Mammary epithelial cell (primary cell): Measurements from ENCODE around the gene OAT.

ENCODE experiments used
- CTCF ChIP-seq, 2 donors: IDR thresholded peaks in 1 of 2; conservative IDR thresholded peaks in 1 of 2; 2 replicates each; pipeline ENCODE4 v1.5.1; 2011 to 2012; ENCODE audit warnings: inconsistent platforms in 2 of 2, low read length in 2 of 2, mild to moderate bottlenecking in 2 of 2, control low read depth in 1 of 2, low read depth in 1 of 2; ENCODE audit not compliant: insufficient read depth in 1 of 2; ENCODE audit errors: extremely low read depth in 1 of 2
- EZH2 ChIP-seq: IDR thresholded peaks from 2 replicates; pipeline ENCODE4 v1.6.1; 2012; ENCODE audit warnings: low read length, inconsistent platforms, borderline replicate concordance

DNA sequence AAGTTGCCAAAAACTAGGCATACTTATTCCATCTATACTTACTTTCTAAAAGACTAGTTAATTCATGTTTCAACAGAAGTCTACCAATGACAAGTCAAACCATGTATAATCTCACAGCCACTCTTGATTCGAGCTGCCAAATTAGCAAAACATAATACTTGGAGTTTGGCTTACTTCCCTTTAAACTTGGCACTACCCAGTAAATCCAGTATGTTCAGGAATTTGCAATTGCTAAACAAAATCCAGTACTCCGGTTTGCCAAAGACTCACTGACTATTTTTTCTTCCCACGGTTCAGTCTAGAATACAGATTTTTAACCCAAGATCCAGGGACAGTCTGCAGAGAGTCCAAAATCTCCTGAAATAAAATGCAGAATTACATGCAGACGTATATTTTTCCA, 4.6 kb downstream of the OAT start:
- TF ChIP-seq CTCF (conservative IDR thresholded peaks at IDR 0.05 in 1 of 2, IDR thresholded peaks at IDR 0.05 in 1 of 2; ENCODE audit: extremely low read depth in 1 of 2, insufficient read depth in 1 of 2, low read depth in 1 of 2, low read length in 2 of 2) (no peak), EZH2 (no peak)
